ENCODE measurements around the gene FAM174C. TPM values are rescaled to one million over a fixed set of nuclear protein-coding genes. Genes with fewer than 3 reads are reported as not detected.

FAM174C gene
- 47.5 TPM for total RNA-seq

GRCh38 chr19:1275260-1275975 is at the start of gene FAM174C:
FAM174C (plus strand) TSS chr19:1275530; CDS start chr19:1275550, 20 bp downstream.
- peak; percentile 98 for DNase-seq (ENCODE audit: low spot score)

DNA sequence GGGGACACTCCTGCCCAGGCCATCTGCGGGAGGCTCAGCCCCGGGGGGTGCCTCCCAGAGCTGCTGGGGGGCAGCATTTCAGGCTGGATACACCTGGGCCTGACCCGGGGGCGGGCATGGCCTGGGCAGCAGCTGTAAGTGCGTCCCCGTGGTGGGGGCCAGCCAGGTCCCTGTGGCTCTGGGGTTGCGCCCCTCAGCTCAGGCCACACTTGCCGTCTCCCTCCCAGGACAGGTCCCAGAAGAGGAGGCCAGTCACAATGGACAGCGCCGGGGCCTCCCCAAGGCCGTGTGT is 49.2 kb upstream of the FAM174C start:
- no peak for DNase-seq (ENCODE audit: low spot score)

- no peak for DNase-seq (ENCODE audit: low spot score)
Observed at GRCh38 chr19:1226522-1227303, 48.6 kb upstream of the FAM174C start.

DNA sequence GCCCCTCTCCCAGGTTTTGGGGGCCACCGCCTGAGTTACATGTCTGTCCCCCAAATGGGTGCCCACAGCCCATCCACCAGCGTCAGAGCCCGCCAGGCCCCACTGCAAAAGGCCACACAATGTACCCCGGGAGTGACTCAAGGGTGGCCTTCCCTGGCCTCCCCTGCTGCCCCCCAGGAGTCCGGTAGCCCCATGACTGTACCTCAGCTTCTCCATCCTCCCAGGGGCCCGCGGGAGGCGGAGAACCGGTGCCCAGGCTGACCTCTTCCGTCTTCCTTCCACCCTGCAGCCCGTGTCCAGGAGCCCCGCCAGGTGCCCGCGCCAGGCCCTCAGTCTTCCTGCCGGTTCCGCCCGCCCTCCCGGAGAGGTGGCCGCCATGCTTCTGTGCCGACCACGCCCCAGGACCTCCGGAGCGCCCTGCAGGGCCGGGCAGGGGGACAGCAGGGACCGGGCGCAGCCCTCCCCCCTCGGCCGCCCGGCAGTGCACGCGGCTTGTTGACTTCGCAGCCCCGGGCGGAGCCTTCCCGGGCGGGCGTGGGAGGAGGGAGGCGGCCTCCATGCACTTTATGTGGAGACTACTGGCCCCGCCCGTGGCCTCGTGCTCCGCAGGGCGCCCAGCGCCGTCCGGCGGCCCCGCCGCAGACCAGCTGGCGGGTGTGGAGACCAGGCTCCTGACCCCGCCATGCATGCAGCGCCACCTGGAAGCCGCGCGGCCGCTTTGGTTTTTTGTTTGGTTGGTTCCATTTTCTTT is 47.9 kb upstream of the FAM174C start:
- DNase-seq (ENCODE audit: low spot score), result no peak

GRCh38 chr19:1228161-1228957 is 47.0 kb upstream of the FAM174C start:
- no peak for DNase-seq (ENCODE audit: low spot score)

GRCh38 chr19:1229056-1229923 is 46.0 kb upstream of the FAM174C start:
- no peak for DNase-seq (ENCODE audit: low spot score)

DNA sequence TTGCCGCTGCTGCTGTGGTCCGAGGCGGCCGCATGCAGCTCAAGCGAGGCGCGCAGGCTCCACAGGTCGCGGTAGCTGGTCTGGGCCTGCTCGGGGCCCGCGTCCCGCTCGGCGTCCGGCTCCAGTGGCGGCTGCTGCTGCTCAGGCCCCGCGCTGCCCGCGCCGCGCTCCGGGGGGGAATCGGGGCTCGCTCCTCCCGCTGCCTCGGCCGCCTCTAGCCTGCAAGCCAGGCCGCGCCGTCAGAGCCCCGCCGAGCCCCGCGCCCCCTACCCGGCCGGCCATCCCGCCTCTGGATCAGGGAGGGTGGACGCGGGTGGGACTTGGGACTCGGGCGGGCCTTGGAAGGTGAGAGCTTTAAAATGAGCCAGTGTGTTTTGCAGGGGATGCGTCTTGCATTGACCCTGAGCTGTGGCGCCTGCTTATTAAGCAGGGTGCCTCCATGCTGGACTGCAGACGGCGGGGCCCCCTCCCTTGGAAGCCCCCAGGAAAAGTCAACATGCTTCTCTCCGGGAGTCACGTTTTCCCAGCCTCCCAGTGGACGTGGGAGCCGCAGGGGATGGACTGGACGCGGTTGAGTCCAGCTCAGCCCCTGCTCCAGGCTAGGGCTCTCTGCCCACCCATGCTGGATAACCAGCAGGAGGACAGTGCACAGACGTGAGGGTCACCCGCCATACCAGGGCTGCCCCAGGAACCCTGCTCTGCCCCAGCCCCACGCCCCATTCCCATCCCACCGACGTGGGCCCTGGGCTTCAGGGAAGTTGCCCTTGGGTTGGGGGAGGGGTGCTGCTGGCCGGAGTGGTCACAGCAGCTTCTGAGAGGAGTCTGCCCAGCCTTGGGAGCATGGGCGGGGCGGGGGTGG is 45.2 kb upstream of the FAM174C start:
- DNase-seq (ENCODE audit: low spot score), result no peak

DNA sequence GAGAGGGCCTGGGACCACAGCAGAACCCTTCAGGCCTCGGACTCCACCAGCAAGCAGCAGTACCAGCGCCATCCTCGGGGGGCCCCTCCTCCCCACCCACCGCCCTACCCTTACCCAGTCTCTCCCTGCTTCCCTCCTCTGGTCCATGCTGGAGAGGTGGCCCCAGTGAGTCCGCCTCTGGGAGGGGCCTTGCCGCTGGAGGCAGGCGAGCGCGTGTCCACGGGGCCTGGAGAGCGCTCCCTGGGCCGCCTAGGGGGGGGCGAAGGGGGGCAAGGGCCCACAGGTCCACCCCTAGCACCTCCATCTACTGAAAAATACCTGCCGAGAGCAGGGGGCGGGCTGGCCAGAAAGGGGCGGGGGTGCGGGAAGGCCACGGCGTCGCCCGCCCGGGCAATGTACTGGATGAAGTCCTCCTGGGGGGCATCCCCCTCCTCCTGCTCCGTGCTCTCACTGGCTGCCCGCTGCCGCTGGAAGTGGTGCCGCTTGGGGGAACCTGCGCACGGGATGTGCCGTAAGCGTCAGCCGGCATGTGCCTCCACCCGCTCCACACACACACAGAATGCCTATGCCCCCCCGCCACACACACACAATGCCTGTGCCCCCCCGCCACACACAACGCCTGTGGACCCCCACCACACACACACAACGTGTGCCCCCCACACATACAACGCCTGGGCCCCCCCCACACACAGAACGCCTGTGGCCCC is 44.4 kb upstream of the FAM174C start:
- DNase-seq (ENCODE audit: low spot score), result no peak

DNA sequence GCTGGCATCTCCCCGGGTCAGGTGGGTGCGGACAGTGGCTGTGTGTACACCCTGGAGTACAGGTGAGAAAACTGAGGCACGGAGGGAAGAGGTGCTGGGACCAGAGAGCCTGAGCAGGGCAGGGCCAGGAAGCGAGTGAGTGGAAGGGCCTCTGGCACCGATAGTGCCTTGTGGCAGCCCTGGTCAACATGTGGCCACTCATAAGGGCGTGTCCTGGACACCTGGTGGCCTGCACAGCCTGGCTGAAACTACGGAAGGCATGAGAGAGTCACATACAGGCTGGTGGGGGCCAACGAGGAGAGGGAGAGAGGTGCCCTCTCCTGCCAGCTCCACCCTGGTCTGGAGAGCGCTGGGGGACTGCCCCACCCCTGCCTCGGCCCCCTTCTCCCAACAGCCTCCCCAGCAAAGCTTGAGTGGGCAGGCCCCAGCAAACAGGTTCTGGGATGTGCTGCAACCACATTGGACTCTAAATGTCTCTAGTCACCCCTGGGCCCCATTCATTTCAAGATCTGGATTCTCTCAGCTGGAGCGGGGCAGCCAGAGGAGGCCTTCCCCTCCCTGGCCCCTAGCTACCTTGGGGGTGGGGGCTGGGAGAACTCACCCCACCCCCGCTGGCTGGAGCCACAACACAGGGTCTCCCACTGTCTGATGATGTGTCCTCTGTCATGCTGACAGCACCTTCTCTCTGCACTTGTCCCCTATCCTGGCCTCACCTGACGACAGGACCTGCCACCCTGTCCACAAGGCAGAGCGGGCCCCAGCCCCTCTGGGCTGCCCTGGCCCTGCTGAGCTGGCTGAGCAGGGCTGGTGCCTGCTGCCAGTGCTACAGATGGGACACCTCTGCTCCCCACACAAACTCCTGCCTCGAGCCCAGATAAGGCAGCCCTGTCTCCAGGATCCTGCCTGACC is 43.3 kb upstream of the FAM174C start:
- DNase-seq (ENCODE audit: low spot score), result no peak

DNA sequence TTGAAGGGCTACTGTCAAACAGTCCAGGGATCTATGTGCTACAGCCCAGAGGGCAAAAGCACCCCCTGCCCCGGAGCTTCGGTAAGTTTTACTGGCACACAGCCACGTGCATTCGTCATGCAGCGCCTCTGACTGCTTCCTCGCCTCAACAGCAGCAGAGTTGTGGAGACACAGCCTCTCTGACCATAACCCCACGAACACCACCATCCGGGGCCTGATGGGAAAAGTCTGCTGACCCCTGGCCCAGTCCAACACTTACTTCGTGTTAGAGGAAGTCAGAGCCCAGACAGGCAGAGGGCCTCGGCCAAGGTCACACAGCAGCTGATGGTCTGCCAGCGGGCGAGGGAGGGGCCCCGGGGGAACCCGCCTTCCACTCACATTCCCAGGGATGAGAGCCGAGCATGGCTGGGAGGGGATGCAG is 42.7 kb upstream of the FAM174C start:
- no peak for DNase-seq (ENCODE audit: low spot score)

DNA sequence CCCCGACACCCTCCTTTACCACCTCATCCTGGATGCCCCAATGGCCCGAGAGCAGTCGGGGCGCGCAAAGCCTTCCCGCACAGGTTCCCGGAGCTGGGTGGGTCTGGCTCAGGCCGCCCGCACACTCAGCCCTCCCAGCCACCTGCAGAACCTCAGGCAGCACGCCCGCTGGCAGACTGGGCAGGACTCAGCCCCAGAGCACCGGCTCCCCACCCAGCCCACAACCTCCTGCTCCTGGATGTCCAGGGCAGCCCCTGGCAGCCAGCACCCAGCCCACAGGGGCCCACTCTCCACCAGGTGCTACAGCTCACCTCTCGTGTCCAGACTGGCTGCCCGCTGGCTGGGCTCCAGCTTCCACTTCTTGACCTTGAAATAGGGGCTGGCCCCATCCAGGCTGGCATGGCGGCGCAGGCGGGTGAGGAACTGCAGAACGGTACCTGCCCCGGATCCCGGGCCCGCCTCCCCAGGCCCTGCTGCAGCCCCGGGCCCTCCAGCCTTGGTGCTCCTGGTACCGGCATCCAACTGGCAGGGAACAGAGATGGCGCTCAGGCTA is 42.1 kb upstream of the FAM174C start:
- DNase-seq (ENCODE audit: low spot score), result no peak

- DNase-seq (ENCODE audit: low spot score), result no peak
Observed at GRCh38 chr19:1234051-1234954, 41.0 kb upstream of the FAM174C start.

DNA sequence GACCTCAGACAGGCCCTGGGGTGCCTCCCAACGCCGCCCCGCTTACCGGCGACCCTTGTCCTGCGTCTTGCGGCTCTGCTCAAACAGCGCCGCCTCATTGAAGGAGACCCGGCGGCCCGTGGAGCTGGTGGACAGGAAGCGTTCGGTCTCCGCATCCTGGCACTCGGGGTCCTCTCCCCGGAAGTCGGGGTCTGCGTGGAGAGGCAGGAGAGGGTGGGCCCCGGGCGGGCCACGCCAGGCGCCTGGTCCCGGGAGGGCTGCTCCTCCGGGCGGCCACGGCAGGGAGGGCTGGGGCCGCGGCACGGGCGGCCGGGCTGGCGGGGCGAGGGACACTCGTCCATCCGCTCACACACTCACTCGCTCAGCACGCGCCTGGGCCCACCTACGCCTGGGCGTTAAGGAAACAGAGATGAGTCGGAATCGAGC is 40.4 kb upstream of the FAM174C start:
- no peak for DNase-seq (ENCODE audit: low spot score)

GRCh38 chr19:1235625-1236538 is 39.4 kb upstream of the FAM174C start:
- DNase-seq (ENCODE audit: low spot score), result no peak

GRCh38 chr19:1236576-1236975 is 38.8 kb upstream of the FAM174C start:
- no peak for DNase-seq (ENCODE audit: low spot score)

Data from ureter (tissue), 1 donor.